Muscle of arm (tissue), 12 donors: ENCODE data around the gene SYK. TPM values are rescaled to one million over a fixed set of nuclear protein-coding genes. Genes with fewer than 3 reads are reported as not detected.
"Not testable (repeated sequence)": the region's sequence is repeated elsewhere in the genome, so short reads cannot be mapped to it uniquely, and the experiment has no call there.

Experiments used
- DNase-seq: peaks from one replicate; pipeline ENCODE4 v3.0.0-alpha.2; 2013
- polyA plus RNA-seq, 12 donors: library from polyadenylated mRNA; unstranded; fragments of 120-200 nt; gene quantifications; one replicate each; pipeline ENCODE4 v1.2.1, GENCODE V29; 2013; ENCODE audit not compliant: insufficient read length in 12 of 12

SYK gene
- polyA plus RNA-seq, 12 donors: 2.3 to 12.5 (median 2.9) TPM; not detected in 1

- DNase-seq: no peak
These were observed 76.9 kb downstream of the SYK start for GRCh38 chr9:90878562-90878961.

GRCh38 chr9:90880066-90880465, 78.4 kb downstream of the SYK start:
- DNase-seq: no peak

DNA sequence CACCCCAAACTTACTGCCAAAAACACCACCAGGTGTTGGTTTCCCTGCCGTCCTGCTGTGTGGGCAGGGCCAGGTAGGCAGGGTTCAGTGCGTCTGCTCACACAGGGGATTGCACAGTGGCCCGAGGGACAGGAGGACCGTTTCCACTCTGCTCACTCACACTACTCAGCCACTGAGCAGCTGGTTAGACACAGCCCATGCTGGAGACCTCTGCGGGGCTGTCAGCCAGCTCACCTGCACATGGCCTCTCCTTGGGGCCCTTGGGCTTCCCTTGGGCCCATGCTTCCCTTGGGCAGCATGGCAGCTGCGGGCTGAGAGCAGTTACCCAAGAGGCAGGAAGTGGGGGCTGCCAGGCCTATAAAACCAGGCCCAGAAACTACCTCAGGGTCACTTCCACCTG, 79.0 kb downstream of the SYK start:
- DNase-seq: no peak

DNA sequence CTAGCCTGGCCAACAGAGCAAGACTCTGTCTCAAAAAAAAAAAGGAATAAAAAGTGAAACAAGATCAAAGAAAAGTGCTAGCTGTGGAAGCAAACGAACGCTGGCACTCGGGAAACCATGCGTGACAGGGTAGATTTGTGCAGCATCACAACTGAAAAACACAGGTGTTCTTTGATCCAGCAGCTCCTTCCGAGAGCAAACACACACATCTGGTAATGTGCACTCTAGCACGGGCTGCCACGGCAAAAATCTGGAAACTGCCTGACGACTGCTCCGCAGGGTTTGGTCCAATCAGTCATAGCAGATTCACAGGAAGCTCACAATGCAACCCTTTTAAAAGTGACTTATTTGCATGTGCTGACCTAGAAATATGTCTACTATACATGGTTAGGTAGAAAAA, 80.0 kb downstream of the SYK start:
- no peak for DNase-seq

DNA sequence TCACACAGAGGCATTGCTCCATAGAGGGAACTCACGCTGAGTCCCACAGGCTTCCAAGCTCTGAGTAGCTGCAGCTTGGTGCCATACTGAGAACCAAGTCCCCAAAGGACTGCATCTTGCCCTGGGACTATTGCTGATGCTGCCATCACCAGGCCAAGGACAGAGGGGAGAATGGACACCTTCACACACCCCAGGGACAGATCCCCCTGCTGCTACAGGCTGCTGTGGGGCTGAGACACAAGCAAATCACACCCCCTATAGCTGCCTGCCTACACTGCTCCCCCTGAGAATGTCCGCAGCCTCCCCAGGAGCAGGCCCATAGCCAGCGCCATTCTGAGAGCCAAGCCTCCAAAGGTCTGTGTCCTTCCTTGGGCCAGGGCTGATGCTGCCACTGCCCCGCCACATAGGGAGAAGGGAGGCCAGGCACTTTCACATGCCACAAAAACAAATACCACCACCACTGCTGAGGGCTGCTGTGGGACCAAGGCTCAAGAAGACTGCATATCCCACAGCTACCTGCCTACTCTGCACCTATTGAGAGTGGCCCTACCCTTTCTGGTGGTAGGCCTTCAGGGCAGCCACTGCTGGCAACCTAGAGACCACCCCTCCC, 81.5 kb downstream of the SYK start:
- DNase-seq: no peak

GRCh38 chr9:90883661-90884060, 82.0 kb downstream of the SYK start:
- DNase-seq: no peak

DNA sequence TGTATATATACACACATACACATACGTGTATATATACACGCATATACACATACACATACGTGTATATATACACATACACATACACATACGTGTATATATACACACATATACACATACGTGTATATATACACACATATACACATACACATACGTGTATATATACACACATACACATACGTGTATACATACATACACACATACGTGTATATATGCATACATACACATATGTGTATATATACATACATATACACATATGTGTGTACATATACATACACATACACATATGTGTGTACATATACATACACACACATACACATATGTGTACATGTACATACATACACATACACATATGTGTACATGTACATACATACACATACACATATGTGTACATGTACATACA, 82.6 kb downstream of the SYK start:
- no peak for DNase-seq

- not testable (repeated sequence) for DNase-seq
These were observed 85.2 kb downstream of the SYK start for GRCh38 chr9:90886868-90887267.

DNA sequence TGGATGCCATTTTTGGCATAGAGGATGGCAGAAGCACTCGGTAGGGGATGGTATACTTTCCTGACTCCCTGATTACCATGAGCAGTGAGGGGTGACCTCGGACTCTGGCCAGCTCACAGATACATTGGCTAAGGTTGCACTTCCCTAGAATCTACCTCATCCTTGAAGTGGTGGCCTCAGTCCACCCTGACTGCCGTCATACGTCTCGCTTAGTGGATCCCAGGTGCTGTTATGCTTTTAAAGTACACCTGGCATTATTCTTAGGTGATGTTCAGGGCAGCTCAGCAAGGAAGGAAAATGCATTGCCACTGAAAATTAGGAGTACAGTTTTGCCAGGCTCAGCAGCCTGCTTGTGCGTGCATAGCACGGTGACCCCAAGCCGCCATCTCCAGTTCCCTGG, 87.3 kb downstream of the SYK start:
- no peak for DNase-seq

GRCh38 chr9:90890146-90890810, 88.7 kb downstream of the SYK start:
- no peak for DNase-seq

GRCh38 chr9:90891308-90892040, 89.9 kb downstream of the SYK start:
- DNase-seq: no peak

- no peak for DNase-seq
These were observed 91.3 kb downstream of the SYK start for GRCh38 chr9:90892918-90893317.

DNA sequence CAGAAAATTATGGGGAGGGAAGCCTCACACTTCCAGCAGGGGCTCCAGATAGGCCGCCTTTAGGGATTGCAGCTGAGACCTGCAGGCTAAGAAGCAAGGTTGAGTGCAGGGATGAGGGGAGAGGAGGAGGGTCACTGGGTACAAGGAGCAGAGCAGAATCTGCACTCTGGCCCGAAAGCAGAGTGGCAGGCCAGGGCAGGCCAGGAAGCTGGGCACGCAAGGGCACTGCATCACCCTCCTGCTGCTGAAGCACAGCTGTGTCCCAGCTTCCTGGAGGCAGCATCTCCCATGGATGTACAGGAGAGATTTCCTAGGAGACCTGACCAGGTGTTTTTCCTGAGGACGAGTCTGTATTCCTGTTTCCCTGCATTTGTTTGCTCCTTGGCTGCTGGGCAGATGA, 92.1 kb downstream of the SYK start:
- no peak for DNase-seq

DNA sequence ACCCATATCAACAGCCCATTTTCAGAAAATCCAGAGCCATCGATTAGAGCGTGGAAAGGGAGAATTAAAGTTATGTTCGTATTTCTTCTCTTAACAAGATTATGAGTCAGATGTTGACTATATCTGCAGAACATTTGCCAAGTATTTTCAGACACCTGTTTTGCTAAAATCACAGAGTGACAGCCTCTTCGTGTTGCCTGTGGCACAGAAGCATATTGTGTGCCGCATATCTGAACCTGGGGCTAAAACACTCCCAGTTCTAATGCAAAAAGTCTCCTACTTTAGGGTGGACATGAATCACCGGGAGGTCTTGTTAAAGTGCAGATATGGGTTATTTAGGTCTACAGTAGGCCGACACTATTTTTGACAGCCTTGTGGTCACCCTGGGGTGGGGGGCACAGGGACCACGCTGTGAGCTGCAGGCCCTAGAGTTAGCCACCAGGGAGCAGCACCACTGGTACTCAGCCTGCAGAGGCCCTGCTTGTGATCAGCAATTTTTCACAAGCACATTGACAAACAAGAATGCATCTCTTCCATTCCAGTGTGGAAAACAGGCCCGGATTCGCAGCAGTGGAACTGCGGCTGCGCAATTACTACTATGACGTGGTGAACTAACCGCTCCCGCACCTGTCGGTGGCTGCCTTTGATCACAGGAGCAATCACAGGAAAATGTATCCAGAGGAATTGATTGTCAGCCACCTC, 93.5 kb downstream of the SYK start:
- no peak for DNase-seq

GRCh38 chr9:90895786-90896185, 94.2 kb downstream of the SYK start:
- DNase-seq: no peak

- no peak for DNase-seq
These were observed 94.6 kb downstream of the SYK start for GRCh38 chr9:90896231-90896630.

GRCh38 chr9:90898228-90898627, 96.6 kb downstream of the SYK start:
- no peak for DNase-seq

GRCh38 chr9:90899287-90899686, 97.7 kb downstream of the SYK start:
- no peak for DNase-seq

DNA sequence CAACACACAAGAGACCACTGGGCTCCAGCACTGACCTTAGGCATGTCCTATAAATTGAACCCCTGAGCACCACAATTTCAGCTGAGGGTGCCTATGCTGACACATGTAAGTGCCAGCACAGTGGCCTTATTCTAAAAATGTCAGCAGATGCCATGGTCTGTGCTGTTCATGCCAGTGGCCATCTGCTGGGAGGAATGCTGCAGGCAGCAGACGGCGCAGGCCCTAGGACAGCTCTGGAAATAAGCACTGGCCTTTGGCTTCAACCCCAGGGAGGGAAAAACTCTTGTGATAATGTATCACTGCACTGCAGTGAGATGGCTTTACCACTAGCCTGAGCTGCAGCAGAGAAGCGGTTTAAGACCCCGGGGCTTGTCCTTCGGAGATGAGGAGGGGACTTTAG, 98.5 kb downstream of the SYK start:
- no peak for DNase-seq

DNA sequence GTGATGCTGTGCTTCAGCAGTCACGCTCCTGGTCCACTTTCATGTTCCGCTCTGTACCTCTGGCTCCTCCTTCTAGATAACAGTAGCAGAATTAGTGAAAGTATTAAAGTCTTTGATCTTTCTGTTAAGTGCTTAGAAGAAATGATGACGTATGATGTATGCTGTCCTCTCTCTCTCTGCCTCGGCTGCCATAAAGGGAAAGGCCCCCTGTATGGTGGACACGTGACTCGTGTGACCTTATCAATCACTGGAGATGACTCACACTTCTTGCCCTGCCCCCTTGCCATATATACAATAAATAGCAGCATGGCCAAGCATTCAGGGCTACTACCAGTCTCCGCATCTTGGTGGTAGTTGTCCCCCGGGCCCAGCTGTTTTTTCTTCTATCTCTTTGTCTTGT, 100.3 kb downstream of the SYK start:
- no peak for DNase-seq

DNA sequence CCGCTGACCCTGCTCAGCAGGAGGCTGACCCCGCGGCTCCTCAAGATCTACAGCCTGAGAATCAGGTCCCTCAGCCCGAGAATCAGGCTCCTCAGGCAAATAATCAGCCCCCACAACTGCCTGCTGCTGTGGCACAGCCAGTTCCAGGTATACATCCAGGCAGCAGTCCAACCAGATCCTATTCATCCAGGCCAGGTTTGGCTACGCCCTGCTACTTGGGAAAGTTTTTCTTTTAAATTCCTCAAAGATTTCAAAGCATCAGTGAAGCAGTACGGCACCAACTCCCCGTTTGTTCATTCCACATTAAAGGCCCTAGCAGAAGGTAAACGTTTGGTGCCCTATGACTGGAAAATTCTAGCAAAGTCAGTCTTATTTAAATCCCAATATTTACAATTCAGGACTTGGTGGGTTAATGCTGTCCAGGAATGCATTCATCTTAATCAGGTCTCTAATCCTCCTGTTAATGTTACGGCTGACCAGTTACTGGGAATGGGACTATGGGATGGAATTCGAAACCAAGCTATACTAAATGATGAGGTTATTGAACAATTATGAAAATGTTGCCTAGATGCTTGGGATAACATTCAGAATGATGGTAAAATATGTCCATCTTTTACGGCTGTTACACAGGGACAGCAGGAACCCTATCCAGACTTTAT, 102.3 kb downstream of the SYK start:
- no peak for DNase-seq
